ENCODE data around the gene DMXL2.

DNA sequence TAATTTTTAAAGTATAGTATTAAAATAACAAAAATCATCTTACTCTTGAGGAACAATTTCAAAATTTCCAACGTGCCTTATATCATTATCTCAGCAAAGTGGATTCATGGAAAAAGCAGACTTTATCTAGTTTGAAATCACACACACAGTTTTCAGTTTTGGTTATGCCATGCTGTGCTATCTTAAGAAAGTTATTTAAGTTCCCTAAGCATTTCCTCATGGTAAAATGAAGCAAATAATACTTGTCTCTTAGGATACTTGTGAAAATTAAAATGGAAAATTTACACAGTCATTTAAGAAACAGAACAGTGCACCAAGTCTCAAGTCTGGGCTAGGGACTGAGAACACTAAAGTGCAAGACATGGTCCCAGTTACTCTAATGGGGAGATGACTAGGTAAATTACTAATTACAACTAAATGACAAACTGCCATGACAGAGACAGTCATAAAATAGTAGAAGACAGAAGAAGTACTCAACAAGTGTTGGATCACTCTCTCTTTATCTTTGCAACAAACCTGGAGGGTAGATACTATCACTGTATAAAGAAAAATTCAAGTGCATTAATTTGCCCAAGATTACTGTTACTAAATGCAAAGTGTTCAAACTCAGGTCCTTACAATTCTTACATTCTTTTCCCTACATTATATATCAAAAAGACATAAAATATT is 44.8 kb downstream of the DMXL2 start:
- no peak for TF ChIP-seq NFRKB (IDR thresholded peaks at IDR 0.05)
- no peak for TF ChIP-seq BHLHE40 (IDR thresholded peaks at IDR 0.05; ENCODE audit: borderline replicate concordance)
- no peak for TF ChIP-seq HDGF (IDR thresholded peaks at IDR 0.05; ENCODE audit: borderline replicate concordance)
- TF ChIP-seq CTBP1 (IDR thresholded peaks at IDR 0.05; ENCODE audit: borderline replicate concordance): no peak
- no peak for TF ChIP-seq SP1 (IDR thresholded peaks at IDR 0.05)
- TF ChIP-seq LEF1 (IDR thresholded peaks at IDR 0.05; ENCODE audit: borderline replicate concordance): no peak
- no peak for TF ChIP-seq TARDBP (IDR thresholded peaks at IDR 0.05)
- TF ChIP-seq FOXM1 (IDR thresholded peaks at IDR 0.05; ENCODE audit: borderline replicate concordance): no peak
- TF ChIP-seq, protein P1, sequence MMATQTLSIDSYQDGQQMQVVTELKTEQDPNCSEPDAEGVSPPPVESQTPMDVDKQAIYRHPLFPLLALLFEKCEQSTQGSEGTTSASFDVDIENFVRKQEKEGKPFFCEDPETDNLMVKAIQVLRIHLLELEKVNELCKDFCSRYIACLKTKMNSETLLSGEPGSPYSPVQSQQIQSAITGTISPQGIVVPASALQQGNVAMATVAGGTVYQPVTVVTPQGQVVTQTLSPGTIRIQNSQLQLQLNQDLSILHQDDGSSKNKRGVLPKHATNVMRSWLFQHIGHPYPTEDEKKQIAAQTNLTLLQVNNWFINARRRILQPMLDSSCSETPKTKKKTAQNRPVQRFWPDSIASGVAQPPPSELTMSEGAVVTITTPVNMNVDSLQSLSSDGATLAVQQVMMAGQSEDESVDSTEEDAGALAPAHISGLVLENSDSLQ (IDR thresholded peaks at IDR 0.05): no peak
- no peak for TF ChIP-seq SUZ12 (IDR thresholded peaks at IDR 0.05)
- TF ChIP-seq FOXK2 (IDR thresholded peaks at IDR 0.05): no peak
- TF ChIP-seq ZNF384 (IDR thresholded peaks at IDR 0.05): no peak

All from HEK293T (cell line).